GM21576 (cell line): ENCODE data around the gene BAIAP2L2.
"Not testable (repeated sequence)": the region's sequence is repeated elsewhere in the genome, so short reads cannot be mapped to it uniquely, and the experiment has no call there.

Experiments
- ATAC-seq: cut with Tn5 transposase; IDR thresholded peaks from one replicate; pipeline ENCODE4 v1.9.1; 2021; ENCODE audit warnings: mild to moderate bottlenecking, moderate library complexity; ENCODE audit not compliant: unreplicated experiment

The BAIAP2L2 gene

GRCh38 chr22:38110008-38110862, at the start of gene BAIAP2L2:
TSS of gene BAIAP2L2 (minus strand) at chr22:38110684. CDS start at chr22:38110525, 159 bp downstream.
- ATAC-seq: no peak

DNA sequence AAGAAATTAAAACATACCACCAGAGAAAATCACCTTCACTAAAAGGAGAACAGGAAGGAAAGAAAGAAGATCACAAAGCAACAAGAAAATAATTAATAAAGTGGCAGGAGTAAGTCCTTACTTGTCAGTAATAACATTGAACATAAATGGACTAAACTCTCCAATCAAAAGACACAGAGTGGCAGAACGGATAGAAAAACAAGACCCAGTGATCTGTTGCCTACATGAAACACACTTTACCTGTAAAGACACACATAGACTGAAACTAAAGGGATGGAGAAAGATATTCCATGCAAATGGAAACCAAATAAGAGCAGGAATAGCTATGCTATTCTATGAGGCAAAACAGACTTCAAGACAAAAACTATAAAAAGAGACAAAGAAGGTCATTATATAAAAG, 45.2 kb upstream of the BAIAP2L2 start:
- ATAC-seq: no peak

GRCh38 chr22:38154563-38154915, 44.1 kb upstream of the BAIAP2L2 start:
- not testable (repeated sequence) for ATAC-seq

DNA sequence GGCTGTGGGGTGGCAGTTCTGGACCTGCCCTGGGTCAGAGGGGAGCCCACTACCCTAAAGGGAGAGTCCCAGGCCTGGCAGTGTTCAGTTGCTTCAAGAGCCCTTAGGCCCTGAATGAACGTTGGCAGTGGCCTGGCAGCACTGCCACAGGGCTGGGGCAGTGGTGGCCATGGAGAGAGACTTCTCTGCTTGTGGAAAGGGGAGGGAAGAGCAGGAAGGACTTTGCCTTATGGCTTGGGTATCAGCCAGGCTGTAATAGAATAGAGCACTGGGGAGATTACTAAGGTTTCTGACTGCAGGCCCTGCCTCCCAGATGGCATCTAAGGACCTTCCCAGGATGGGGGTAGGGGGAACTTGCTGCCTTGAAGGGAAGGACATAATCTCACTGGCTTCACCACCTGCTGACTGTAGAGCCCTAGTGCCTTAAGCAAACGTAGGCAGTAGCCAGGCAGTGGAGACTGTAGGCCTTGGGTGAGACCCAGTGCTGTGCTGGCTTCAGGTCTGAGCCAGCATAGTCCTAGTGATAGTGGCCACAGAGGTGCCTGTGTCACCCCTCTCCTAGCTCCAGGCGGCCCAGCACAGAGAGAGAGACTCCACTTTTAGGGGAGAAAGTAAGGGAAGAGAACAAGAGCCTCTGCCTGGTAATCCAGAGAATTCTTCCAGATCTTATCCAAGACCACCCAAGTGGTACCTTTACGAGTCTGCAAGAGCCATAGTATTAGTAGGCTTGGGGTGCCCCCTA, 43.5 kb upstream of the BAIAP2L2 start:
- no peak for ATAC-seq

GRCh38 chr22:38151126-38151500, 40.6 kb upstream of the BAIAP2L2 start:
- ATAC-seq: no peak

DNA sequence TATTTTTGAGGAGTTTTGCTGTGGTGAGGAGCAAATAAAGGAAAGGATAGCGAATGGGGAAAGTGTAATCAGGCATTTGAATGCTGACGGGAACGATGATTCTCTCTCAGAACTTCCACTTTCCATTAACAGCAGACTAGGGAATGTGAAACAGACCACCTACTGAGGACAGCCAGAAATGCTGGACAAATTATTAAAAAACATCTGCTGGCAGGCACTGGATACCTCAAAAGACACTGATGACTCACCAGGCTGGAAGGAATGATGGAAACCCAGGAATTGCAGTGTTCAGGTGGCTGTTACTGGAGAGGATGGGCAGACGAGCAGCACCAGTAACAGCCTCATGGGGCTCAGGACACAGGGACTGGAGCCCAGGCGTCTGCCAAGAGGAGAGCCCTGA, 37.8 kb upstream of the BAIAP2L2 start:
- no peak for ATAC-seq

DNA sequence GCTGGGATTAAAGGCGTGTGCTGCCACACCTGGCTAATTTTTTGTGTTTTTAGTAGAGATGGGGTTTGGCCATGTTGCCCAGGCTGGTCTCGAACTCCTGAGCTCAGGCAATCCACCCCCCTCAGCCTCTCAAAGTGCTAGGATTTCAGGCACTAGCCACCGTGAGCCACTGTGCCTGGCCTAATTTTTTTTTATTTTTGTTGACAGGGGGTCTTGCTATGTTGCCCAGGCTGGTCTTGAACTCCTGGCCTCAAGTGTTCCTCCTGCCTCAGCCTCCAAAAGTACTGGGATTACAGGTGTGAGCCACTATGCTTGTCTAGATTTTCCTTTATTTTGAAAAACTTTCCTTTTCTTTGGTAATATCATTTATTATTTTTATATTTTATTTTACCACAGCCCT, 35.7 kb upstream of the BAIAP2L2 start:
- not testable (repeated sequence) for ATAC-seq

GRCh38 chr22:38144025-38144405, 33.5 kb upstream of the BAIAP2L2 start:
- no peak for ATAC-seq

- ATAC-seq: no peak
Measured at GRCh38 chr22:38142606-38143005, 32.1 kb upstream of the BAIAP2L2 start.

GRCh38 chr22:38141217-38141973, 30.9 kb upstream of the BAIAP2L2 start:
- no peak for ATAC-seq

DNA sequence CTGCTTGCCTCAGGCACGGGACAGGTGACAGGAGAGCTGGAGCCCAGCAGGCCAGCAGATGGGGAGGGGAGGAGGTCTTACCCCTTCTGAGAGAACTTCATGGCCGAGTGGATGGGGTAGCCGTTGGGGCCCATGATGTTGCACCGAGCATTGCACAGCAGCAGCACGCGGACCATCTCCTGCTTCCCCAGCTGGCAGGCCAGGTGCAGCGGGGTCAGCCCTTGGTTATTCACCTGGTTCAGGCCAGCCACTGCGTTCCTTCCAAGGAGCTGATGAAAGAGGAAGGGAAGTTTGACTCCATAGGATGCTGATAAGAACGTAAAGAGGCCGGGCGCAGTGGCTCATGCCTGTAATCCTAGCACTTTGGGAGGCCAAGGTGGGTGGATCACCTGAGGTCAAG, 29.4 kb upstream of the BAIAP2L2 start:
- ATAC-seq: no peak

GRCh38 chr22:38138961-38139360, 28.5 kb upstream of the BAIAP2L2 start:
- ATAC-seq: no peak

- no peak for ATAC-seq
Measured at GRCh38 chr22:38137876-38138687, 27.6 kb upstream of the BAIAP2L2 start.

DNA sequence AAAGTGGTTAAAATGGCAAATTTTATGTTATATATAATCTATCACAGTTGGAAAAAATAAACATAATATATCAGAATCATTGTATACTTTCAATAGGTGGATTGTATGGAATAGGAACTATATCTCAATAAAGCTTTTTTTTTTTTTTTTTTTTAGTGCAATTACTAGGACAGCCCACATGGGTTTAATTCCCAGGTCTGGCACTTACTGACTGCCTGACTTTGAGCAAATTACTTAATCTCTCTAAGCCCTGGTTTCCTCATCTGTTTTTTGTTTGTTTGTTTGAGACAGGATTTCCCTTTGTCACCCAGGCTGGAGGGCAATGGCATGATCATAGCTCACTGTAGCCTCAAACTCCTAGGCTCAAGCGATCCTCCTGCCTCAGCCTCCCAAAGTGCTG, 26.1 kb upstream of the BAIAP2L2 start:
- ATAC-seq: no peak

DNA sequence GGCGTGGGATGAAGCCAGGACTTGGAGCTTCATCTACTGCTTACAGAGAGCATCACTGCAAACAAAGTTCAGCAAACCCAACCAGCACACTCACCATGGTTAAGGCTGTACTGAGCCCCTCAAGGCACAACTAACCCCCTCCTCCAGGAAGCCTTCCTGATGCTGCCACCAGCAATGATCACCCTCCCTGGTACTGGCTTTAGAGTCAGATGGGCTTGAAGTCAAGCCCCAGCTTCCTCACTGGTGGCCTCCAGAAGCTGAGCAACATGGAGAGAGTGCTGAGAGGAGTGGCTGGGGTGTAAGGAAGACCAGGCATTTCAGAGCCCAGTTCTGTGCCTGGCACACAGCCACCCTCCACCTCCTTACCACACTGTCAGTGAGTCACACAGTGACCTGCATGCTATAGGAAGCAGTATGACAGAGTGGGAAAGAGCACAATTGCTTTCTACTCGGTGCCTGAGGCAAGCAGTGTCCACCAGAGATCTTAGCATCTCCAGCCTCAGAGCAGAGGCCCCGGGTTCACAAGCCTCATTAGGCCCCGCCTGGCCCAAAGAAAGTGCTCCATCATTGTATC, 24.7 kb upstream of the BAIAP2L2 start:
- ATAC-seq: no peak

- no peak for ATAC-seq
Measured at GRCh38 chr22:38133331-38133730, 22.8 kb upstream of the BAIAP2L2 start.

- ATAC-seq: no peak
Measured at GRCh38 chr22:38132794-38133193, 22.3 kb upstream of the BAIAP2L2 start.

- ATAC-seq: no peak
Measured at GRCh38 chr22:38132136-38132535, 21.7 kb upstream of the BAIAP2L2 start.

GRCh38 chr22:38131399-38131798, 20.9 kb upstream of the BAIAP2L2 start:
- no peak for ATAC-seq

DNA sequence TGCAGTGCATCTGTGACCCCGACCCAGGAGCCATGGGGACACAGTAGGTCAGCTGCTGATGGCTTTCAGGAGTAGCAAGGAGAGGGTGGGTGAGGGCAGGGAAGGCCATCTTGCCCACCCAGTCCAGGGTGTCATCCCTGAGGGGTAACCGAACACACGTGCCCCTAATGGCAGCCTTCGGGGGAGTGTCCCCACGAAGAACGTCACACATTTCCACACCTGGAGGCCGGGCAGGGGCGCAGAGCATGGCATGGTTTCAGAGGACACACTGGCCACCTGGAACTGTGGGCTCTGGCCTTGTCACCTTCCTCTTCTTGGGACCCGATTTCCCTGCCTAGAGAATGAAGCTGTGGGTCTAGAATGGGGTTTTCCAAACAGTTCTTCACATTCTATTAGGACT, 19.4 kb upstream of the BAIAP2L2 start:
- ATAC-seq: no peak
